HTERT RPE-1 (cell line): Measurements from ENCODE around the gene ARHGAP15.

Source experiments
- in situ Hi-C: fragments of 300-500 bp; cut with MboI; formaldehyde crosslinking; loops from 4 replicates; pipeline ENCODE4 v1.14.3; 2020; ENCODE audit warnings: low sequenced_read_pairs

Gene ARHGAP15

DNA sequence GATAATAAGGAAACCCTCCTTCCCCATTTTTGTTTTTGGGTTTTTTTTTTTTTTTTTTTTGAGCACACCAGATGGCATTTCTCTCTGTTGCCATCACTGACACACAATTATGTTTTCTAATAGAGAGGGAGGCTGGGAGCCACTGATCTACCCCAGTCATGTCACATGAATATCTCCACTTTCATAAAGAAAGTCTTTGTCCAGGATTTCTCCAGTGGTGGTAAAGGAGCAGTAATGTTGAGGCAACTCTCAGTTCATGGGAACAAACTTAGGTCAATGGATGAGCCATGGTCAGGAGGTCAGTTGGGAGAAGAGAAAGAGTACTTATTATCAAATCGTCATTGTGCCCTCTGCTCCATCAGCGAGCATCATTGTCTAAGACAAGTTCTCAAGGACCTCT is 603.7 kb downstream of the ARHGAP15 start:
- in situ Hi-C loops: no loop called here

DNA sequence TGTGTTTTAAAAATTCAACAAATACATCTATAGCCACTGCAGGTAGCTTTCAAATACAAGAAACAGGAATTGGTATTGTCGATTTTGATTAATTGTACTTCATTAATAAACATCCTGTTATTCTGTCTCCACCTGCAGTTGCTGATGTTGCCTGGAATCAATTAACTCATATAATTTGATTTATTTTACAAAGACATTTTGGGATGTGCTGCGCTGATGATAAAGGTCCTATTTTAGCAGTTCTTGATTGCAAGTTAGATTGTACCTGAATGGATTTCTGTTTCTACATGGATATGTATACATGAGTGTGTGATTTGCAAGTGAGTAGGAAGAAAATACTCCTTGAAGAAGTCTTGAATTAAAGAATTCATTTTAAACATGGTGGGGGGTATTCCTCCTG is 605.3 kb downstream of the ARHGAP15 start:
- in situ Hi-C loops: no loop called here

- in situ Hi-C loops: no loop called here
Observed at GRCh38 chr2:143736904-143737303, 607.7 kb downstream of the ARHGAP15 start.

GRCh38 chr2:143740431-143740830 is 611.2 kb downstream of the ARHGAP15 start:
- in situ Hi-C loops: no loop called here

- in situ Hi-C loops: no loop called here
Observed at GRCh38 chr2:143741205-143741604, 612.0 kb downstream of the ARHGAP15 start.

- in situ Hi-C loops: no loop called here
Observed at GRCh38 chr2:143742581-143742980, 613.4 kb downstream of the ARHGAP15 start.

DNA sequence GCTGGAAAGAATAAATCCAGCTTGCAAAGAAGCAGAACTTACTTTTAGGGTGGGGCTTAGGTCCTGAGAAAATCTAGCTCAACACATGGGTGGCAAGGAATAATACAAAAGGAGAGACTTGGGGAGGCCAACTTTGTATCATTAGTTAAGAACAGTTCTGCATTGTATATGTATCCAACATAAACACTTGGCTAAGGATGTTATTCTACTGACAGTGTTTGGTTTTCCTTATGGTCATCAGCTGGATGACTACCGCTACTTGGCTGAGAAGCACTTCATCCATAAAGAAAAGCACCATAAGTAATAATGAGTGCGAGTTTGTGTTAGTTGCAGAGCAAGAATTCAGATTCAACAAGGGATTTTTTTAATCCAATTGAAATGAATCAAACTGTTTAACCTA is 614.9 kb downstream of the ARHGAP15 start:
- in situ Hi-C loops: no loop called here

DNA sequence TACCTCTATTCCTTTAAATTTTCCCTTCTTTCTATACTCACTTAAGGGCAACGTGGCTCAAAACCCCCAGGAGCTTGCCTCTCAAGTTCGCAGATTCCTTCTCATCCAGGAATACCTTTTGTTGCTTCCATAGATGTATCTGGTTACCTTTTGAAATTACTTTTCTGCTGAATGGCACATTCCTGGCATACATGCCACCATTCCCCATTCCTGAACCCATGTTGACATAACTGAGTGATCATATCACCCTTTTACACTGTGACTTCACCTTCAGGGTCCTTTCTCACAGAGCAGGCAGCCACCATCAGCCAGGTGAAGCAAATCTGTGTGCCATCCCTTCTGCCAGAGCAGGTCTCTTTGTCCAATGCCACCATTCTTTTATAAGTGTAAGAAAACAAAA is 615.8 kb downstream of the ARHGAP15 start:
- in situ Hi-C loops: no loop called here

GRCh38 chr2:143754742-143755141 is 625.5 kb downstream of the ARHGAP15 start:
- in situ Hi-C loops: no loop called here

DNA sequence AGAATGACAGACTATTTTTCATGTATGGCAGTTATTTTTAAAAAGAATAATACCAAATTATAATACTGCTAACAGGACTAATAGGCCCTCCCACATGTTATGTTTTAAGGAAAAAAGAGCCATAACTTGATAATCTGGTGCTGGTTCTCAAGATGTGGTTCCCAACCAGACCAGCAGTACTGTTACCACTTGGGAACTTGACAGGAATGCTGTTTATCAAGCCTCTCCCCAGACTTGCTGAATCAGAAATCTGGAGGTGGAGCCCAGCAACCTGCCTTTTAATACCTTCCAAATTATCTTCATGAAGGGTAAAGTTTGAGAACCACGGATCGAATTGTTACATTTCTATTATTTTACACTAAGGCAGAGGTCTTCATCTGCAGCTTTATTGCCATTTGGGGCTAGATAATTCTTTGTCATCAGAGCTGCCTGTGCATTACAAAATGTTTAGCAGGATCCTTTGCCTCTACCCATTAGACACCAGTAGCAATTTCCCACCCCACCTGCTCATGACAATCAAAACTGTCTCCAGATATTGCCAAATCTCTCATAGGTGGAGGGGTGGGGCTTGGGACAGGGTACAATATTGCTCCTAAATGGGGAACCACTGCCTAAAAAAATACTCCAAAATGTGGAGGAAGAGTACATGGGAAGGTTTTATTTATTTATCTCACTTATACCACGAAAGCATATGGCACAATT is 629.6 kb downstream of the ARHGAP15 start:
- in situ Hi-C loops: no loop called here

DNA sequence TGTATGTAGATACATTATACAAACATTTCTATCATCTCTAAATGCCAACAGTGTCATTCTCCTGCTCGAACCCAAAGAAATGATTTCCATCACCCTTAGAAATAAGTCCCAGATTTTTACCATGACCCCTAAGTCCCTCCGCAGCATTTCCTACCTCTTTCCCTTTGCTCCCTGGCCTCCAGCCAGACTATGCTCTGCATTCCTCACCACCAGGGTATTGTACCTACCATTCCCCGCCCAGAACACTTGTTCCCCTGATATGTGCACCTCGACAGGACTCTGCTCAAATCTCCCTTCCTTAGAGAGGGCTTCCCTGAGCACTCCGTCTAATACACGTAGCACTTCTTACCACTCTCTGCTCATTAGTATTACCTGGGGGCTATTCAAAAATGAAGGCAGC is 630.2 kb downstream of the ARHGAP15 start:
- in situ Hi-C loops: no loop called here

DNA sequence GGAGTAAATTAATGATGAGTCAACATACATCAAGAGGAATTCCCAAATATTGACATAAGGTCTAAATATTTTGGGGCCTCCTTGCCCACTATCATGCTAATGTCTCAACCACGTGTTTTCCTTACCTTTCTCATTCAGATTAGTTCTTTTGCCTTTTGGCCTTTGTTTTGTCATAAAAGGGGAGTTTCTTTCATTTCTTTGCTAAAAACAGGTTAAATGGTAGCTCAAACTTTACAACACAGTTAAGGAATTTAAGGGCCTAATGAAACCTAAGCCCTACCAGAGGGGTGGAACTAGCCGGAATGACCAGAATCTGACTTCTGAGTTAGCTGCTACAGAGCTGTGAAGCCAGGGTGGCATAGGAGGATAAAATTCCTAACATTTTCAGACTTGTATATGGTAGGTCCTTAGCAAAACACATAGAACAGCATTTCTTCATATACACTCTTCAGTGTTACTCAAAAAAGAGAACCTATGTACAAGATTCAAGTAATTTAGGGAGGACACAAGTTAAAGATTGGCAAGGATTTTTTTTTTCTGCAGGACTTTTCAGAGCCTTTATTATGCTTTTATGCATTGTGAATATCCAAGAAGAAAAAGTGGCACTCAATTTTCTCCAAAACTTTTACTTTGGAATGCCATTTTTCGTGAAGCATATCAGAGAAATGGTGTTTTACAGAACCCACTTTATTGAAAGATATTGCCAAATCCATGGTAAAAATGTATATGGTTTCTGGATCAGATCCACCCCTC is 633.1 kb downstream of the ARHGAP15 start:
- in situ Hi-C loops: no loop called here

DNA sequence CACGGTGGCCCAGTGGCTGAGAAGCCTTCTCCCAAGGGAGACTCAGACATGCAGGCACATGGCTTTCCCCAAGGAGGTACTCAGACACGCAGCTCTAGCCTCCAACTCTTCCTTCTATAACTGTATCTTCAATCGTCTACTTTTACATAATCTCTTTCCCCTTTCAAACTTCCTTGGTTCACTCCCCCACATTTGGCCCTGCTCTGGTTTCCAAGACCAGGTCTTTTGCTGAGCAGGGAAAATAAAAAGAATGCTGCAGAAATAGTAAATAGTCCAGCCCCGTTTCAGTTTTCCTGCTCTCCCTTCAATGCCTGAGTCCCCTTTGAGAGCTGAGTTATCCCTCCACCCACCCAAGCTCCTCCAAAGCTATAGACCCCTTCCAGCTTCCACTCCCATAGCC is 635.0 kb downstream of the ARHGAP15 start:
- in situ Hi-C loops: no loop called here

DNA sequence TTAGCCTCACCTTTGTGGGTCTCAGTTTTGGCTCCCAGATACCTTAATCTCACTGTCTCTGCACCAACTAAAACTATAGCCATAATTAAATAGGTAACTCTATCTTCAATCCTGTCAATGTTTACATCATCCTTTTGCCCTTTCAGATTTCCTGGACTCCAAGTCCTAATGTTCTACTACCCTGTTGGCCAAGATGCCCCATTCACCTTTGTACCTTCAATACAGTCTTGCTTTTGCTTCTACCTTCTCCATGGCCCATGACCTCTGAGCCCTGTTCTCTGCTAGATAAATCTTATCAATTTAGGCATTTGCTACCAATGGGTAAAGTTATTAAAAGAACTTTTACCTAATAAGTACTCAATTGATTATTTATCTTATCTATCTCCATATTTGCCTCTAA is 635.5 kb downstream of the ARHGAP15 start:
- in situ Hi-C loops: no loop called here

GRCh38 chr2:143768991-143769390 is 639.8 kb downstream of the ARHGAP15 start:
- in situ Hi-C loops: no loop called here

DNA sequence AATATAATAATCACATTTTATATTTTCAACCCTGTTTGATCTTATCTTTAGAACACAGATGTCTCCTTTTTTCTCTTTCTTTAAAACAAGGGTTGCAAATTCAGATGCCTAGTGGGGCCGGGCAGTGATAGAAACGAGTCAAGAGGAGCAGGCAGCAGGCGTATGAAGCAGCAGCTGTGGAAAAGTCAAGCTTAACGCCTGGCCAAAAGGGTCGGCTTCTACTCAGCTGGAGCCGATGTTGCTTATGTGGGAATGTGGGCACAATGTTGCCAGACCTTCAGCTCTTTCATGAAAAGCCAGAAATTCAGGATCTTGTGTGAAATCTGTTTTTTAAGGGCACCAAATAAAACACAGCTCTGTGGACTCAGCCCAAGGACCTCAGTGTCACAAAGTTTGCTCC is 642.7 kb downstream of the ARHGAP15 start:
- in situ Hi-C loops: no loop called here

DNA sequence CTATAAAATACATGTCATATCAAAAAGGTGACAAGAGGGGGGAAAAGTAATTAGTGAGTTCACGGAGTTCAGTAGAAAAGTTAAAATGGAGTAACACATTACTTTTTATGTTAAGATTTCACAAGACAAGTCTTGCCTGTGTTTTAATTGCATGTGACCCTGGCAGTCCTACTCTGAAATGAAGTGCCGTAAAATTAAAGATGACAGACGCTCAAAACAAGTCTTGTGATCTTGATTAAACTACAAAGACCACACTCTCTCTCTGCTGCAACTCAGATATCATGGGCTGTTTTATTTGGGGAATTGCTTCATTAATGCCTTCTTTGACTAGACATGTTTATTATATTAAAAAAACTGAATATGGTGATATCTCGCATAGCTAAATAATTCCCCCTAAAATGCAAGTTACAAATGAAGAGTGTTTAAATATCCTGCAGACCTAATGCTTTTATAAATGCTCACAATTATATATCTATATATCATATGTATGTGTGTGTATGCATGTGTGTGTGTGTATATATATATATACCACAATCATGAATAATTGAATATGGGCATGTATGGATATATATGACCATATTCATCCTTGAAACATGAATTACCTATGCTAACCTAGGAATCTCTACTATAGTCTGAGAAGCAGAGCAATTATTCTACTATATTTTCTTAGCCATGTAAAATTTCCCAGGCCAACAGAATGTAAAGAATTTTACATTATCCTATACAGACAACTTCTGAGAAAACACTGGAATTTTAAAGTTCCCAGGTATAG is 647.5 kb downstream of the ARHGAP15 start:
- in situ Hi-C loops: no loop called here

DNA sequence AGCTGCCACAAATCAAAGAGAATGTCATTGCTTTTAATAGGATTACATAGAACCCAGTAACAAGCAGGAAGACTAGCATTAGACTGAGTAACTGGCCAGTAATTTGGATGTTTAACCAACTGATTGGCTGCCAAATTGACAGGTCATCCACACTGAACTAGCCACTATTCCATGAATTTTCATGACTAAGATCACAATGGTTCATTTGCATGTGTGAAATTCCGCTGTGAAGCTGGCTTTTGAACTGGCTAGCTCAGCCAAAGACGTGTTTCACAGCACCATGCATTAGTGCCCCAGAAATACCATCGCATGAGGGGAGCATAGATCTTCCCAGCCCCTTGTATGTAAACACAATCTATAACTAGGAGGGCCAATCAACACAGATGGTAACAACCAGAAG is 649.8 kb downstream of the ARHGAP15 start:
- in situ Hi-C loops: no loop called here

DNA sequence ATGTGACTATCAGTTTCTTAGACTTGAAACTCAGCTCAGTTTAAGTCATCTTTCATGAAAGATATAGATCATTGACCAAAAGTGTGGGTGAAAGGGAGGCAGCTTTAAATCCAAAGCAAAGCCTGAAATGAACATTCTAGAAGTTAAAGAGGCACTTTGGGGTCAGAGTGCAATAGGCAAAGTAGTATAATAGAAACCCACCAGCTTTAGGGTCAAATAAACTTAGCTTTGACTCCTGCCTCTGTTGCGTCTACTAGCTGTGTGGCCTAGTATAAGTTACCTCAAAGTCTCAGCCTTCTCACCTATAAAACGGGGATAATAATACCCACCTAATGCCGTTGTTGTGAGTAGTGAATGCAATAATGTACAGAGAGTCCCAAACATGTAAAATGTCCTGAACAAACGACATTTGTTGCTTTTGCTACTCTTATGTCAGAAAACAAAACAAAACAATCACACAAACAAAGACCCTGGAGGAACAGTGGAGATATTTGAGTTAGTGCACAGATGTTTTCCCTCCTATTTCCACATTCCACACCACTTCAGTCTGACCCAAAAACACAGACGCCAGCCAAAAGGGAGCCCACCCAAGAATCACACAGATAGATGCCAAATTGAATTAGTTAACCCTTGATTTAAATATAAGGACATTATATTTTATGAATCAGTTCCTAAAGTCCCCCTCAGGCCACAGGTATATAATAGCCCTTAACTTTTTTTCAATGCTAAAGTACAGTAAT is 657.0 kb downstream of the ARHGAP15 start:
- in situ Hi-C loops: no loop called here

DNA sequence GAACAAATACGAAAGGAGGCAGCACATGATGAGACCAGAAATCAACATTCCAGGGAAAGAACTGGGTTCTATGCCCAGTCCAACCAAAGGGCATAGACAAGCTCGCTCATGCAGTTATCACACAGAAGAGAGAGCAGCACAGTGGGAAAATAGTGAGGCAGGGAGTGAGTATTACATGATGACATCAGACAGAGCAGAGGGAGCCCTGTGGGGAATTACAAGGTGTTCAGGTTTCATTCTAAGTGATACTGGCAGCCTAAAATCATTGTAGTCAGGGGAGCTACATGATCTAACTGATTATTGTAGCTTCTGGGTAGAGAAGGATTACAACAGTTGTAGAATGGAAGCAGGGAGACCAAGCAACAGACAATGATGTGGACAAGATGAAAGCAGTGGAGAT is 658.5 kb downstream of the ARHGAP15 start:
- in situ Hi-C loops: no loop called here

- in situ Hi-C loops: no loop called here
Observed at GRCh38 chr2:143792602-143793001, 663.4 kb downstream of the ARHGAP15 start.
